C1 segment of cervical spinal cord (tissue), 14 donors: ENCODE measurements around the gene CAMKMT.

Experiments
- DNase-seq, 14 donors: peaks; one replicate each; lab custom pipeline; 2025; lab: John Stamatoyannopoulos, UW

CAMKMT gene

DNA sequence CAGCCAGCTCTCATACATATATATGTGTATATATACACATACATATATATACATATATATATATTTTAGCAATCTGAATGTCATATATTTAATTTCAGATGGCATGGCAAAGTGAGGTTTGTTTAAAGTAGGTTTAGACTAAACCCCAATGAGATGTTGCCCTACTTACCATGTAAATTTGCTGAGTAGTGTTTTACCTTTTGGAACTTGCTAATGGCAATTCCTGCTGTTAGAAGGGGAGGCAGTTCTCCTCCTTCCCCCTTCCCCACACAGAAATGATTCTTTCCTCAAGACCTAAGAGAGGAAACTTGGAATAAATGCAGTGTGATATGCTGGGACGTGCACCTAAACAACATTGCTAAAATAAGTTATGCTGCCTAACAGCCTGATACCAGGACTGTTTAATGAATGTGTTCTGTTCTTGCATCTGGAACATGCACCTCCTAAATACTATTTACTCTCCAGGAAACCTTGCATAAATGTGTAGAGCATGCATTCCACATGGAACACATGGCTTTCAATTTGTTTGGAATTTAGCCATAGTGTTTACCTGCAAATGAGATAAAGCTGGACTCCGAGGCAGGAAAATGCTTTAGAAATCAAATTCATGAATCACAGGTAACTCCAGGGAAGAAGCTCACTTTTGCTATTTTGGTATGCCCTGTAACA, 326.8 kb downstream of the CAMKMT start:
- no peak for DNase-seq

DNA sequence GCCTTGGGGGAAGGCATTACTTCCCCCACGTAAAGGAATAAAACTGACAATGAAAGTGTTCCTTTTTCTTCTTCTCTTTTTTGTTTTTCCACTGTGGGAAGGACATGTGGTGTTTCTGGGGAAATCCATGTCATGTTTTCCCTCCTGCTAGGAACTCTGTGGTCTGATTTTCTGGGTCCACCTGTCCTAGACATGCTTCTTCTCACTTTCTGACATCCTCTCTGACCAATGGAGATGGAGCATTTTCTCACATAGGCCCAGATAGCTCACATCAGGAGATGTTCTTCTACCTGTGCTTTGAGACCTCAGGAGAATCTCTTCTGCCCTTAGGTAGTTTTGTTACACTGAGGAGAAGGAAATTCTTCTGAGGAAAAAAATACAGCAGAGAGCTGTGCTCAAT, 327.8 kb downstream of the CAMKMT start:
- no peak for DNase-seq

DNA sequence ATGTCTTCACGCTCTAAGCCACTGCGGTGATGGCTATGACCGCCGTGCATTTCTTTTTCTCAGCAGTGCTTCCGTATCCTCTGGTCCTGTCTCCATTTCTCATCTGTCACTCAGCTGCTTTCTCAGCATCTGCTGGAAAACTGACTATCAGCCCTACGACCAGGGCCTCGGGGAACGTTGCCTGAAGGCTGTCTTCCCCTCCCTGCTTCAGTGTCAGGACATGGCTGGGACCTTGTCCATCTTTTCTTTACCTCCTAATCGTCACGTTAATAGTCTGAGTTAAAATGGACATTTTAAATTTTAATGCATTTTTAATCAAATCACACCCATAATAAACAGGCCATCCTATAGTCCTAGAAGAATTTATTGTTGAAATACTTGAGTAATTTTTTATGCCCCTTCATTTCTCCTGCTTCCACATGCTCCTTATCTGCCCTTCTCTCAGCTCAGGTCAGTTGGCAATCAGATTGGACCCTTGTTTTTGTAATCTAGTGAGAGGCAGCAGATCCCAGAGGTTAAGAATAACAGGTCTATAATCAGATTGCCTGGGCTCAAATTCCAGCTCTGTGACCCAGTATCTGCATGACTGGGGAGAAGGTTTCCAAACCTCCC, 329.5 kb downstream of the CAMKMT start:
- no peak for DNase-seq

DNA sequence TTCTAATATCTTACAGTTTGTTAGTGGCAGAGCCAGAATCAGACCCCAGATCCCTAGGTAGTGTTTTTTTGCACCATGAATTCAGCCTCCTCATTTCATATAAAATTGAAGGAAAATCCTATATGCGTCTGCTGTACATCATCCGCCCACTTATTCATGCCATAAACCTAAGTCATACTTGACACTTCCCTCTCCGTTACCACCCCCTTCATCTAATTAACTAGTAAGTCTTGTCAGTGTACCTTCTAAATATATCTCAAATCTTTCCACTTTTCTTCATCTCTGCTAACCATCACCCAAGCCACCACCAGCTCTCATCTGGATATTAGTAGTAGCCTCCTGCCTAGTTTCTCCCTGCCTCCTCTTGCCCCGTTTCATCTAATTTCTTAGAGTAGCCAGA, 331.1 kb downstream of the CAMKMT start:
- no peak for DNase-seq

DNA sequence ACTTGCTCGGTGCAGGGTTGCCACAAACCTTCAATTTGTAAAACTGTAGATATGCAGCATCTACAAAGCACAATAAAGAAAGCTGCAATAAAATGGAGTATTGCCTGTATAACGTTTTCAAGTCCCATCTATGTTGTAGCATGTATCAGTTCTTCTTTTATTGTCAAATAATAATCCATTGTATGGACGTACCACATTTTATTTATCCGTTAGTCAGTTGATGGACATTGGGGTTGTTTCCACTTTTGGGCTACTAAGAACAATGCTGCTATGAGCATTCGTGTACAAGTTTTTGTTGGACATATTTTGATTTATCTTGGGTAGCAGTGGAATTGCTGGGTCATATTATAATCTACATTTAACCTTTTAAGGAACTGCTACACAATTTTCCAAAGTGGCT, 339.1 kb downstream of the CAMKMT start:
- no peak for DNase-seq

DNA sequence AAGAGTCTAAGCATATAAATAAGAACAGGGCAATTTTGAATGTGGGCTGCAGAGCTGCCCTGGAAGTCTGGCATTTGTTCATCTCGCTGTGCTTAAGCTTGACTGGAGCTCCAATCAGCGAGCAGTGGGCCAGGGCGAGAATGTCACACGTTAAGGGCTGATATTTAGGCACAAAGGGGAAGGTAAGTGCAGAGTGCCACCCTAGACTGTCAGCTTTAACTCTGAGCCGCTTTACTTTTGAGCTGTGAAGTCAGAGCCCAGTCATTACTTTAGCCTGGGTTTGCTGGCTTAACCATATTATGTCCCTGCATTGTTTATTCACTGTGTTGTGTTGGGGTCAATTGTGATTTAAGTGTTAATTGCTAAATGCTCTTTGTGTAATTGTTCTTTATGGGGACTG, 343.6 kb downstream of the CAMKMT start:
- DNase-seq: no peak

DNA sequence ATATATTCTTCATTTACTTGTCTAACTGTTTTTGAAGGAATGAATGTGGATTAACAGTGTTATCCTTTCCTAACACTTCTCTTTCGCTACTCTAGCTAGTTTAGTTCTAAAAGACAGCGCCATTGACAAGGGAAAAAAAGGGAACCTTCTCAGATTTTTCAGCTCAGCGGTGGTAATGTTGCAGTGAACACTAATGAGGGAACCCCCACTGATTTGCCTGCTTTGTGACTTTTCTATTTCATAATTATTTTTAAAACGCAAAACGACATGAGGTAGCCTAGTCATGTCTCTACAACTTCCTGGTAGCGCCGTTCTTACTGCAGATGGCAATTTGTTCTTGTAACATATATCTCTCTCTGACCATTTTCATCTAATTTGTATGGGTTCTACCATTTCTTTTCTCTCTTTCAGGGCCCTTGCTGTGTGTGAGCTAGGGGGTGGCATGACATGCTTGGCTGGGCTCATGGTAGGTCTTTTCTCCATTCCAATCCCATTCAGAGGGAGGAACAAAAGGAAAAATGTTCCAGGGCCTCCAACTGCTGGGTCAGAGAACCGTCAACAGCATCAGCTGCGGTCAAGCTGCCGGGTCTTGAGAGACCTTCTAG, 344.2 kb downstream of the CAMKMT start:
- peak in 2 of 14 donors; percentile 2 to 8 for DNase-seq

DNA sequence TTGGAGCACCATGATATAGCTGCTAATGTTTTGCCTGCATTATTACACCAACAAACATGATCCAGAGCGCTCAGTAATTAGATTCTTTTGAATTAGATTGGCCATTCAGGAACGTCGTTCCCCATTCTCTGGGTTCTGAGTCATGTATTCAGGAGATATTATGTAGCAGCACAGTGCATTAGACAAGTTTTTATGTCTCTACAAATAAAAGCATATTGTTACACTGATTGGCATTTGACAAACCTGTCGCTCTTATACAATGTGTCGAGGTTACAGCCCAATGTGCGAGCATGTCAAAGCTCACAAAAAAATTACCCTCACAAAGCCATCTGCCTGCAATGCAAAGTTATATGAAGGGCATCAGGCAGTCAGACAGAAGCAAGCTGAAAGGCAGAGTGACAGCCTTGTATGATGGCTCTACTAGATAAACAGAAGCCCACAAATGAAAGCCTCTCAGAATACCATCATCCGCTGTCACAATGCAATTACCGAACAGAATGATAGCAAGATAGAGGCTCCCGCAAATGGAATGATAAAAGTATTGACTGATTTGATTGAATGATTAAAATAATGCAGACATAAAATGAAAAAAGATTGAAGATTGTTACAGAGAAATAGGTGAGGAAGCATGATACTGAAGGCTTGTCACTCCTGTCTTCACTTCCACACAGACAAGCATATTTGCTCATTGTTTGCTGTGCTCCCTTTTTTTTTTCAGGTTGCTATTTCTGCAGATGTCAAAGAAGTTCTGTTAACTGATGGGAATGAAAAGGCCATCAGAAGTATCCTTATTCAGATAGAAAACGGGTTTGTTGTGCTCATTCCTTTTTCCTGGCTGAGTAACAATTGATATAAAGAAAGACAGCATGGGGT, 345.2 kb downstream of the CAMKMT start:
- peak in 1 of 14 donors; percentile 13 for DNase-seq

DNA sequence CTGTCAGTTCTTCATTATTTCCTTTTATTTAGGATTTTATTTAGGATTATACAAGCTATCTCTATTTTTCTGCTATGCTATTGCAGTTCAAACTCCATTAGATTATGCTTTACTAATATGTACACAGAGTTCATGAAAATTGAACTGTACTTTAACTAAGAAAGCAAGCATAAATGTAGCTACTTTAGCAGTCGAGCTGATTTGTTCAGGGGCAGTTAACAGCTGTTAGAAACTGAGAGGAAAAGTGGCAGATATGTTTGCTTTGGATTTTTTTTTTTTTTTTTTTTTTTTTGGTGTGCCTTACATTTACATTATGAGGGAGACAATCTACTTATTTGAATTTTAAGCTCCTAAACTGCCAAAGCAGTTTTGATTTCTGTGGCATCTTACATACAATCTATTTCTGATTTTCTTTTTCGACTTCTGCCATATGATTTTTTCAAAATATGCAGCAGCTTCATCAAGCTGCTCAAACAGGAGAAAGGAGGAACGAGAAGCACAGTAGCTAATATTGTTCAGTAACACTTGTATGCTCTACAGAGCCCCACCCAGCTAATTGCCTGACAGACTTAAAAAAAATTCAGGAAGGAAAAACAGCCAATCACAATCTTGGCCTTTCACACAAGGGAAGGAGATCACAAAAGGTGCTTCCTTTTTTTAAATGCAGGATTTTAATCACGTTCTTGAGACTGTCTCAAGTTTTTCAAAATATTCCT, 346.4 kb downstream of the CAMKMT start:
- no peak for DNase-seq

DNA sequence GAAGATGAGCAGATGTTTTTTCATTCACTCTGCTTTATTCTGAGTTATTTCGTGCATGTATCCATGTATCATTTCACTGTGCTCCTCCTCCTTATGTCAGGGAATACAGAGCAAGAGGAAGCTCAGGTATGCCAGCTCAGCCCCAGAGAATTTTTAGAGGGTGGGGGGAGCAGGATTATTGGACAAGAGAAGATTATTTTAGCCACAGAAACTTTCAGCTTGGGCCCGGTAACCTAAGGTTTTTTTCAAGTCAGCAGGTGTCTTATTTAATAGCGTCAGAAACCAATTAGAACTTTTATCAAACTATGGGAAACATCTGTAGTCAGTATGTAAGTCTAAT, 346.9 kb downstream of the CAMKMT start:
- no peak for DNase-seq

DNA sequence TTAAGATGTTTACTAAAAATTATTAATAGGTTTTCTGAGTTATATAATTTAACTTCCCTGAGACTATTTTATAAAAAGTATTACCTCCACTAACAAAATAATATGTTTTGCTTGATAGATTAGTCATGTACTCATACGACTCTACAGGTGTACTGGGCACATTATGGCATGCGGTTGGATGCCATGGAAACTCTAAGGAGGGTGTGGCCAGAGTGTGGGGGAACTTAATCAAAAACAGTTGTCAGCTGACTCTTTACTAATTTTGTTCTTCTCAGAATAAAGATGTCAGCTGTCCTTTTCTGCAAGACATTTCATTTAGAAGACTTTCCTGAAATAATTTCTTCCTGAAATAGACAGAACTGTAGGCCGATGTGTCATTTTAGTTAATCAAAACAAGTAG, 351.4 kb downstream of the CAMKMT start:
- no peak for DNase-seq

DNA sequence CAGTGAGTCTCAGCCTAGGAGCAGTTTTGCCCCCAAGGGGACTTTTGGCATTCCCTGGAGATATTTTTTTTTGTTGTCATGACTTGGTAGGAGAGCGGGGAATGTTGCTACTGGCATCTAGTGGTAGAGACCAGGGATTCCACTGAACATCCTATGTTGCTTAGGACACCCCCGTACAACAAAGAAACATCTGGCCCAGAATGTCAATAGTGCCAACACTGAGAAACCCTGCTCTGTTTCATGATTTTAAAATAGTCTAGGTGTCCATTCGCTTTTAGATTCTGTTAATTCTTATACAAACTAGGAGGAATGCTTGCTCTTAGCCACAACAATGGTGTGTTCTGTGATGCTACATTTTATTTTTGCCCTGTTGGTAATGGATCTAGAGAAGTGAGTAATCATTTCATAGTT, 353.9 kb downstream of the CAMKMT start:
- peak in 1 of 14 donors; percentile 3 for DNase-seq

DNA sequence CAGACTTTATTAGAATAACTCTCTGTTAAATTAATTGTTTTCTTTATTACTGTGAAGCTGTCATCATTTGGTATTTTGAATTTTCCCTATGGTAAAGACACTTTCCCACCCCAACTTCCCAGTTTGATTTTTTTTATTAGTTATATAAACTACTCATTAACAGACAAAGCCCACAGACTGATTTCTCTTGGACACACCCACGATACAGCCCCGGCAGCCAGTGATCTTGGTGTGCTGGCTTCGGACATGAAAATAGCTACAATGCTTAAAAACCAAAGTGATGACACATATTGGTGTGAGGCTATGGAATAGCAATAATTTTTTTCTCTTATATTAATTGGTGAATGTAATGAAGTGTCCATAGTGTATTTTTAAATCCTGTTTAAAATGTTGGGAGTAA, 354.4 kb downstream of the CAMKMT start:
- DNase-seq: no peak

DNA sequence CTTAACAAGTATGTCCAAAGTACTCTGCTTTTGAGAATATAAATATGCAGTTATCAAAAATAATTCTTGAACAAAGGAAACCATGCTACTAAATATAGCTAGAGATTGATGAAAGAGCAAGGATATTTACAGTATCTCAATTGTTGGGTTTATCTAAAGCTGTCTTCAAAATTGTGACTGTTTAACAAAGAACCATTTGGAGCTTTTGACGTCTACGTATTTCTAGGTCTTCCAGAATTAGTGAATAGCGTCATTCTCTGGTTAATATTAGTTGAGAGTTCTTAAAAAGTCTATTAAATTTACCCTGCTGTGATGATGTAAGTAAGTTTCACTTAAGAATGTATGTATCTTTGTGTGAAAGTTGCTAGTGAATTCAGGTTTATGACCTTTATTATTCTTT, 356.7 kb downstream of the CAMKMT start:
- no peak for DNase-seq

DNA sequence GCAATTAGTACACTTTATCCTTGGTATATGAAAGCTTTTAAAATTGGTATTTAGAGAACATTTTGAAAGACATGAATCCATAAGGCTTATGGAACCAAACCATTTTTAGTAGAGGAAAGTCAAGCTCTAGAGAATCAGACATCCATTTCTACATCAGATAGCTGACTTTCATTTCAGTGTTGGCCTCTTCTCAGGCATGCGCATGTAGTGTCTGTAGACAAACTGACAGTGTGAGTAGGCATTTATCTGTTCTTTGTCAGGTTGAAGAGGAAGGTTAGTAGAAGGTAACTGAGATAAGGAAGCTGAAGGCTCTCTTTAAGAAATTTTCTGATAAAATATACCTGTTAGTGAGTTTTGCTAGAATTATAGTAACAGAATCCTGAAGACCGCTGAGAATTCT, 357.8 kb downstream of the CAMKMT start:
- no peak for DNase-seq

DNA sequence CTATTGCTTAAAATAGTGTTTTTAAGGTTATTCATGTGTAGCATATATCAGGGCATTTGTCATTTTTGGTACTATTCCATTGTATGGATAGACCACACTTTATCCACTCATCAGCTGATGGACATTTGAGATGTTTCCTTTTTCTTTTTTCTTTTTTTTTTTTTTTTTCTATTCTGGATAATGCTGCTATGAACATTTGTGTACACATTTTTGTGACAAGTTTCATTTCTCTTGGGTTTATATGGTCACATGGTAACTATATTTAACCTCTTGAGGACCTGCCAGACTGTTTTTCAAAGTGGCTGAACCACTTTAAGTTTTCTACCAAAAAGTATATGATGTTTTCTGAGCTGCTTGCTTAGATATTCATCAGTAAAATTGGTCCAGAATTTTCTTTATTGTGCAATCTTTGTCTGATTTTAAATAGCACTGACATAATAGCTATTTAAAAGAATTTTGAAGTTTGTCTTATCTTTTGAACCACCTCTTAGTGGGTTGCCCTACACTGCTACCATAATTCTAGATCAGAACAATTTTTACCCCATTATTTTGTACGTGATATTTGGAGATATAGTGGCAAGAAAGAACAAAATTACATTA, 360.4 kb downstream of the CAMKMT start:
- DNase-seq: no peak

DNA sequence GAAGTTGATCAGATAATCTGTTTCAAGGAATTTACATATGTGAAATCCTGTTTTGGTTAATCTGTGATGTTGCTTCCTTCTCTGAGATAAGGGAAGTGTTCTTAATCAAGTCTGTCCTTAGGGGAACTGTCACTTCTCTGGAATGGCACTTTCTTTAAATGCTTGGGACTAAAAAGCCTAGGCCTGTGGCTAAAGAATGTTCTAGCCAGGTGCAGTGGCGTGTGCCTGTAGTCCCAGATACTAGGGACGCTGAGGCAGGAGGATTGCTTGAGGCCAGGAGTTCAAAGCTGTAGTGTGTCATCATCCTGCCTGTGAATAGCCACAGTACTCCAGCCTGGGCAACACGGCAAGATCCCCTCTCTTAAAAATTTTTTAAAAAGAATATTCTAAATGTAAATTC, 362.2 kb downstream of the CAMKMT start:
- no peak for DNase-seq

DNA sequence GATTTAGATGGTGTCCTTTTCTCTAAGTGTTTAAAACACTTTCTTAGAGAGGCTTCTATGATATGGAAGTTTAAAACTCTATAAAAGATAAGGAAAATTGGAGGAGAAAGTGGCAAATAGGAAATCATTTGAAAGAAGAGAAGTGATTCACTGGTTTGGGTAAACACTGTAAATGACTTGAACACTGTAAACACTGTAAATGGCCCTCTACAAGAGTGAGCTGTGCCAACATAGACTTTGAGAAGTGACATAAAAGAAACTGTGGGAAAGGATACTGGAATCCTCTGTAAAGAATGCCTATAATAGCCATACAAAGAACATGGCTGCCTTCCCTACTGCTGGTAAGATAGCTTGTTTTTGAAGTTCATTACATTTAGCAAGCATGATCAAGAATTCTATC, 368.8 kb downstream of the CAMKMT start:
- DNase-seq: no peak

DNA sequence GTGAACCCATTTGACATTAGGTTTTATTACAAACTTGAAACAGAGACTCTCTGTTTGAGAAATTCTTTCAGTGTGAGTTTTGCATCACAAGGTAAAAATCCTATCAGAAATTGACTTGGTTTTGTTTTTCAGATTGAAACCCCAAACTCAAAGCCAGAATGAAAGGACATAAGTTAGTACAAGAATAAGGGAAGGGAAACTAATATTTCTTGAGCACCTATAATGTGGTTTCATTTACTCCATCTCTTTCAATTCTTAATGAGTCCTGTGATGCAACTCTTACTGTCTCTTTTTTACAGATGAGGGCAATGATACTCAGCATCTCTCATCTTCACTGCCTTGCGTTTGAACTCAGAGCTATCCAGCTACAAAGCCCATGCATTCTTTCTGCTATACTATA, 369.8 kb downstream of the CAMKMT start:
- DNase-seq: no peak

DNA sequence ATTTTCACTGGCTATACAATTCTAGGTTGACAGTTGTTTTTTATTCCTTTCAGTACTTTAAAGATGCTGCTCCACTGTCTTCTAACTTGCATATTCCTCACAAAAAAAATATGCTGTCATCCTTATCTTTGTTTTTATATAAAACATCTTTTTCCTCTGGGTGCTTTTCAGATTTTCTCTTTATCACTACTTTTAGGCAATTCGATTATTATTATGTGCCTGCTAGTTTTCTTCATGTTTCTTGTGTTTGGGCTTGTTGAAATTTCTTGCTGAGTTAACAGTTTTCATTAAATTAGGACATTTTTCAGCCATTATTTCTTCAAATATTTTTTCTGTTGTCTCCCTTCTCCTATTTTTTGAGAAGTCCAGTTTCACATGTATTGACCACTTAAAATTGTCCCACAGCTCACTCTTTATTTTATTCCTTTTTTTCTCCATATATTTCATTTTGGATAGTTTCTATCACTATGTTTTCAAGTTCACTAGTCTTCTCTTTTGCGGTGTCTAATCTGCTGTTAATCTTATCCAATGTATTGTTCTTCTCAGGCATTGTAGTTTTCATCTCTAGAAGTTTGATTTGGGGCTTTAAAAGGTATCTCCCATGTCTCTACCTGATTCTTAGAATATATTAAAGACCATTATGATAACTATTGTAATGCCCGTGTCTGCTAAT, 374.7 kb downstream of the CAMKMT start:
- DNase-seq: no peak

DNA sequence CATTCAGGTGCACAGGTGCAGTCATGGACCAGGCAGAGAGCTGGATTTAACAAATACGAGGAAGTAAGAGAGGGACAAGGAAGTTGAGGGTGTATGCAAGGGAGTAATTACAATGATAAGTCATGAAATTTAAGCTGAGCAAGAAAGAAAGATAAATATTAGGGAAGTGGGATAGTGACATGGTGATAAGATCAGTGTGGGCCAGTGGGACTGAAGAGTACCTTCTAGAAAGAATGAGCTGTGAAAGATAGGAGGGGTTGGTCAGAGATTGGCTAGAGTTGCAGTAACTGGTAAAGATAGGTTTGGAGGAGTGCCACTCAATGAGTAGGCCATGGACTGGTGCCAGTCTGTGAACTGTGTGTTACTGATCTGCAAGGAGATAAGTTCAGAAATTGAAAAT, 378.9 kb downstream of the CAMKMT start:
- DNase-seq: no peak
